Measurements from ENCODE around the gene CNOT6.

- TF ChIP-seq PATZ1 (CRISPR knock-in tag; IDR thresholded peaks at IDR 0.05; ENCODE audit: borderline replicate concordance) (no peak), CSRNP3 (CRISPR knock-in tag; IDR thresholded peaks at IDR 0.05) (no peak), ARNTL (CRISPR knock-in tag; IDR thresholded peaks at IDR 0.05; ENCODE audit: borderline replicate concordance, low read depth) (no peak), CREB5 (CRISPR knock-in tag; IDR thresholded peaks at IDR 0.05; ENCODE audit: low read depth) (no peak), ZNF8 (CRISPR knock-in tag; IDR thresholded peaks at IDR 0.05) (no peak), ESRRG (CRISPR knock-in tag; IDR thresholded peaks at IDR 0.05) (no peak), TOX (CRISPR knock-in tag; IDR thresholded peaks at IDR 0.05; ENCODE audit: borderline replicate concordance) (no peak), GLIS3 (CRISPR knock-in tag; IDR thresholded peaks at IDR 0.05) (no peak), ISL1 (CRISPR knock-in tag; IDR thresholded peaks at IDR 0.05) (no peak)
Observed at GRCh38 chr5:180533845-180534244, 39.7 kb downstream of the CNOT6 start.
